ENCODE data around the gene DLEC1.
"Not testable (repeated sequence)": the region's sequence is repeated elsewhere in the genome, so short reads cannot be mapped to it uniquely, and the experiment has no call there.

DLEC1 gene

DNA sequence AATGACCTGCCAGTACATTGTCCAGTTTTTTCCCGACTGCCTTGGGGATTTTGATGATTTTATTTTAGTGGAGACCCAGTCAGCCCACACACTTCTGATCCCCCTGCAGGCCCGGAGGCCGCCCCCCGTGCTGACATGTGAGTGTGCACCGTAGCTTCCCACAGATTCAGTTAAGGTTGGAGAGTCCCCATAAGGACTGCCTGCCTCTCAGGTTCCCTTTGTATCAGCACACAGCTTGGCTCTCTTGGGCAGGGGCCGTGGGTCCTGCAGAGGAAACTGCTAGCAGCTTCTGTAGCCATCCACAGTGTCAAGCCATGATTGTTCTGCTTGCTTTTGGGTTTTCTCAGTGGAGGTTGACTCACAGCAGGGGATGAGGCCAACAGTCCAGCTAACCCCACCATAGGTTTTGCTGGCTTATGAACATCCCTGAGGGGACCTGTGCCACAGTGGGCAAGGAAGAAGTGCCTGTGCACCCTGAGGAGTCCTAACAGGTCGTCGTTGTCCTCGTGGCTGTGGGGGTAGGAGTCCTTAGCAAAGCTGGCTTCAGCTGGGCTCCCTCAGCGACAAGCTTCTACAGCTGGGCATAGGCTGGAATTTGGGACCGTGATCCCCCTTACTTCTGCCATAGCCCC lies 46.4 kb downstream of the DLEC1 start:
- DNase-seq = no peak

DNA sequence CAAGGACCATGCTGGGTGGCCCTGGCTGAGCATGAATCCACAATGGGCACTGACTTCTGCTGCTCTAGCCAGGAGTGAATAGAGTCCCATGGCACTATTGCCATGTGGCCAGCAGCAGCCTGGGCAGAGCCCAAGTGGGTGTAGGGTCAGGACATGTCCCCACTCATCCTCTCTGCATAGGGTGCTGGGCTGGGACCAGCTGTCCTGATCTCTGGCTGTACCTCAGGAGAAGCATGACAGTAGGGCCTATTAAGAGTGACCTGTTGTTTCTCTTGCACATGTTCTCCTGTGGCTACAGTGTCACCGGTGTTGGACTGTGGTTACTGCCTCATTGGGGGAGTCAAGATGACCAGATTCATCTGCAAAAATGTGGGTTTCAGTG lies 46.9 kb downstream of the DLEC1 start:
- DNase-seq = no peak

DNA sequence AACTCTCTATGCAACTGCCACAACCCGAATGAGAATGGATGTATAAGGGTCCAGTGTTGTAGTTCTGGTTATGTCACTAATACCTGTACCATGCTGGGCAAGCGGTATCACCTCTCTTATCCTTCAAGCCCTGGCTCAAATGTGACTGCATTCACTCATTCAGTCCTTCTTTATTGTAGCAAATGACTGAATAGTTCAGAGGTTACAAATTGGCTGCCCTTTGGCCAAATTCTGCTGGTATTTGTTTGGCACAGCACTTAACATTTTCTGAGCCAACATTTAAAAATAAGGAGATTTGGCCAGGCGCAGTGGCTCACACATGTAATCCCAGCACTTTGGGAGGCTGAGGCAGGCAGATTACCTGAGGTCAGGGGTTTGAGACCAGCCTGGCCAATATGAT lies 47.5 kb downstream of the DLEC1 start:
- DNase-seq = no peak

DNA sequence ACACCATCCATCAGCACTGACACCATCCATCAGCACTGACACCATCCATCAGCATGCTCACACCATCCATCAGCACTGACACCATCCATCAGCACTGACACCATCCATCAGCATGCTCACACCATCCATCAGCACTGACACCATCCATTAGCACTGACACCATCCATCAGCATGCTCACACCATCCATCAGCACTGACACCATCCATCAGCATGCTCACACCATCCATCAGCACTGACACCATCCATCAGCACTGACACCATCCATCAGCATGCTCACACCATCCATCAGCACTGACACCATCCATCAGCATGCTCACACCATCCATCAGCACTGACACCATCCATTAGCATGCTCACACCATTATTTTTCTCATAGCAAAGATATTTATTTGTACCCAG lies 48.3 kb downstream of the DLEC1 start:
- not testable (repeated sequence) for DNase-seq

DNA sequence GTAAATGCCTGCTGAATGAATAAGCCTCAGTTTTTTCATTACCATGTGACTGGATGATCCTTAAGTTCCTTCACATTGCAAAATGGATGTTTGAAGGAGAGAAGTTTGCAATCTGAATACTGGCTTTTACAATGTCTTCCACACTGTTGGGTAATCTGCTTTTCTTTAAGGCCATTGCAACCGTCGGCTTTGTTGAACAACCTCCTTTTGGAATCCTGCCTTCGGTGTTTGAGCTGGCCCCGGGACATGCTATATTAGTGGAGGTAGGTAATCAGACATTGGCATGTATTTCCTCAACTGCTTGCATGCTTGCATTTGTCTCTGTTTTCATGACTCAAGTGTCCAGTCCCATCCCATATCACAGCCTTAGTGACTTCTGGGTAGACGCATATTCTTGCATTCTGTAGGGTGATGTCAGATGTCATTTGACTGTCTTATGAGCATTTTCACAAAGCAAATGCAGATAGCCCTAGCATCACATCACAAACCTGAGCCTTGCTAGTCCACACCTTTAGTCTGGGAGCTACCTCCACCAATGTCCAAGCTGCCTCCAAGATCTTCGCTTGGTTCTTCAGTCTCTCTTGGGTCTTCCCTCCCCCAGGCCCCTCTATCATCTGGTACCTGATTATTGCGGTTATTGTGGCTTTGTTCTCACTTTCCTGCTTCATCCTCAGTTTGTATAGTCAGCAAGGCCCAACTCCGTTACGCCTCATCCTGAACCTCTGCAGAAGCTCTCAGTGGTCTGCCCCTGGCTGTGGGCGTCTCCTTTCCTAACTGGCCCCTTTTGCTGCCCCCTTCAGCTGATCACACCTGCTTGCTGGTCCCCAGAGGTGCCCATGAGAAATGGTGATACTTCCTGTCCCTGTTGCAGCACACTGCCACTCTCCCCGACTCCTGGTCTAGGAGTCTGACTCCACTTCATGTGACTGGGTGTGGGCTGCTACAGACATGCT lies 49.4 kb downstream of the DLEC1 start:
- DNase-seq = no peak

DNA sequence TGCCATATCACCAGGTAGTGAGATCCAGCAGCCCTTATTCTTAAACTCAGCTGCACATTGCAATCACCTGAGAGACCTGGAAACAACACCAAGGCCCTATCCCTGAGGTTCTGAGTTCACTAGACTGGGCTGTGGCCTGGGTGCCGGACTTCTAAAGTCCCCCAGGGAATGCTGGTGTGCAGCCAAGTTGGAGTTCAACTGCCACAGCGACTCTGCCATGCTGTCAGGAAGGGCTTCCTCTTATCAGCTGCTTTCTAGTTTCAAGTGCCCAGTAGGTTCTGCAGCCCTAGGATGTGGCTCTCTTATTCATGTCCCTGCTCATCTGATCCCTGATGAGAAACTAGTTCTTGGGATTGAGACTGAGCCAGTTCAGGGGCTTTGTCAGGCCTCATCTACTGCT lies 50.2 kb downstream of the DLEC1 start:
- no peak for DNase-seq

DNA sequence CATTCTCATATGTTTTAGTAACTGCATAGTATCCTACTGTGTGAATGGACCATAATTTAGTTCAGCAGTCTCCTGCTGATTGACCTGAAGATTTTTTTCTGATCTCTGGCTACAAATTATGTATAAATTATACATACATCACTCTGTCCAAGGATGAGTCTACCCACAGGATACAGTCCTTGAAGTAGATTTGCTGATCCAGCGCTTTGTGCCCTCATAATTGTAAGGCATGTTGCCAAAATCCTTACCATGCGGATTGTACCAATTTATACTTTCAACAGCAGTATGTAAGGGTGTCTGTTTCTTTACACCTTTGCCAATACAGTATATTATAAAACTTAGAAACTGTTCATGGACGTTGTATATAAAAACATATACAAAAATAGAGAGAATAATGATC lies 51.4 kb downstream of the DLEC1 start:
- no peak for DNase-seq

DNA sequence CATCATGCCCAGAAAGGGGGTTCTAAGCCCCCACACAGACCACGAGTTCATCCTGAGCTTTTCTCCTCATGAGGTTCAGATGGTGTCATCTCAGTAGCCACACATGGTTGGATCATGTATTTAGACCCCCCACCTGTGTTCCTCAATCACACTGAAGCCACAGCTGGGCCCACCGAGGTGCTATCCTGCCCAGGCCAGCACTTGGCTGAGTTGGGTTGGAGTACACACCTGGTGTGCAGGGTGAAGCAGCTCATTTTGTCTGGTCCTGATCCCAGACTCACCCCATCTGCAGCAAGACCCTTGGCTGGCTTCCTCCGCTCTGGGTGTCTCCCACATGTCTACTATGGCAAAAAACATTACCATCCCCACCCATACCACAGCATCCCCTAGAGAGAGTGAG lies 56.0 kb downstream of the DLEC1 start:
- DNase-seq = no peak

DNA sequence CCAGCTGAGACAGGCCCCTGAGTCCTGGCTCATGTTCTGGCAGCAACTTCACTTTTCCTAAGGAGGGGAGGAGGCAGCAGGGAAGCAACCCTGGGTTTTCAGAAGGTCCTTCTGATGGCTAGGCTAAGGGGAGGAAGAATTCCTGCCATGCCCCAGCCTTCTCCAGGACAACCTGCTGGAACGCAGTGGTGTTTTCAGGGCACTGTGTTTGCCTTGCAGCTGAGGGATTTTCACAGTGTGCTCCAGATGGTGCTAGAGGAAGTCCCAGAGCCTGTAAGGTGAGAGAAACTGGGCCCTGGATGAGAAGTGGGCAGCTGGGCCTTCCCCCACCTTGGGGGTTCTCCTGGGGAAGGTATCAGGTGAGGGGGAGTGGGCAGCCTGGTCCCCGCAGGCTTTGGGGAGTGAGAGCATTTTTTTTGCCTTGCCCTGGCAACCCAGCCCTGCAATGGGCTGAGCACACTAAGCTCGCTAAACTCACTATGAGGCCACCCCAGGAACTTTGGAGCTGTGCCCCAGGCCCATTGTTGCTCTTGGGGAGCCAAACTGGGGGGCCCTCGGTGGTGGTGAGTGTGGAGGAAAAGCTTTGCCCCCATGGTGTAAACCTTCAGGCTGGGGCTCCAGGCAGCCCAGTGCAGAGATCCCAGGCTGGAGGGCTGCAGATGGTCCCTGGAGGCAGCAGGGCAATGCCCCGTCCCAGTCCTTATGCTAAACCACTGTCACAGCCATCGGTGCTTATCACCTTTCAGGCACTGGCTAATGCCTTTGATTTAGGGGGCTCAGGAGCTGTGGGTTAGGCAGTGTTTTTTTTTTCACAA lies 56.9 kb downstream of the DLEC1 start:
- no peak for DNase-seq

DNA sequence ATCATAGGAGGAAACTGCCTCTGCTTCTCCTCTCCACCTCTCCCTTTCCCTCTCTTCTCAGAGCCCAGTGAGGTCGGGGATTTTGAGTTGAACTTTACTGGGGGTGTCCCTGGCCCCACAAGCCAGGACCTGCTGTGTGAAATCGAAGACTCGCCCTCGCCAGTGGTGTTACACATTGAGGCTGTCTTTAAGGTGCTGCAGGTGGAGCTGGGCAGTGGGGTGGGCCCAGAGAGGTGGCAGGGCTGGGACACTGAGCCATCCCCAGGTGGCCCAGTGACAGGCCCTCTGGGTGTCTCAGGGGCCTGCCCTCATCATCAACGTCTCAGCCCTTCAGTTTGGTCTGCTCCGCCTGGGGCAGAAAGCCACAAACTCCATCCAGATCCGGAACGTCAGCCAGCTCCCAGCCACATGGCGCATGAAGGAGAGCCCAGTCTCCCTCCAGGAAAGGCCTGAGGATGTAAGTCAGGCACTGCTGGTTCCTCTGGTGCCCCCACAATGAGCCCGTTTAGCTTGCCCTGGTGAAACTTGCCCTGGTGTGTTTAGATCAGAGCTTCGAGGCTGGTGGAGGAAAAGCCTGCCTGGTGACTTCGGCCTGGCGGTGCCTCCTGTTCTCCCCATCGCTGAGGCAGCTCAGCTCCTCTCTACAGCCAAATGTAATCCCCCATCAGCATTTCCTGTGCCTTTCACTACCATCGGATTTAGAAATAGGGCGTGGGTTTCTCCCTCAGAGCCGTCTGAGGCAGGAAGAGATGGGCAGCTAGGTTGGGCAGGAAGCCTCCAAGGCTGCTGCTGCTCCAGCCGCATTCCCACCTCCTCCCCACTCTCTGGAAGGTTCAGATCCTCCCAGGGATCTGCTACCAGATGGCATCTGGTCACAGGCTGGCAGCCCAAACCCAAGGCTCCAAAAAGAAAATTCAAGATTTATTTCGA lies 58.7 kb downstream of the DLEC1 start:
- DNase-seq = no peak

DNA sequence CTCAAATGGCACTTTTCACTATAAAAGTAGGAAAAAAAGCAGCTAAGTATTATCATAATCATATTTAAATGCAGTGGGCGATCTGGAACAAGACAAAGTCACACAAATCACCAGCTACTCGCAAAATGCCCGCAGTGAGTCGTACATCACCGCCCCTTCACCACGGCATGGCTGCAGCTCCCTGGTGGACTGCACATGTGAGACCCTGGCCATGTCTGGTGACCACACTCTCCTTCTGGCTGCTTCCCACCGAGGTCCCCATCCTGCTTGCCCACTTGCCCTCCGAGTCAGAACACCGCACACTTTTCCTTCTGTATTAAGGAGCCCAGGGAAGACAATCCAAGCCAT lies 59.3 kb downstream of the DLEC1 start:
- no peak for DNase-seq

DNA sequence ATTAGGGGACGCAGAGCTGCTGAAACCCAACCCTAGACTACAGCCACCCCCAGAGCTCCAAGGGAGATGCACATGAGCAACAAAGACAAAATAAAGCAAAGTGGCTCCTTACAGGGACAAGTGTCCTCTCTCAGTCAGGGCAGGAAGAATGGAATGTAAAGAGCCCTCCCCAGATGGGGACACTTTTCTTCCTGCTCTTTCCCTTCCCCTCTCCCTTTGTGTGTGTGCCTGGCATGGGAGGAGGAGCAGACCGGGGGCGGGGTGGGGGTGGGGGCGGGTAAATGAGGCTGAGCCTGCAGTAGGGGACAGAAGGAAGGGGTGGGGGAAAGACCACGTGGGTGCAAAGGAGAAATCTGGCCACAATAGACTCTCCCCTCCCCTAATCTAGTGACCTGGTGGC lies 60.5 kb downstream of the DLEC1 start:
- DNase-seq = no peak

DNA sequence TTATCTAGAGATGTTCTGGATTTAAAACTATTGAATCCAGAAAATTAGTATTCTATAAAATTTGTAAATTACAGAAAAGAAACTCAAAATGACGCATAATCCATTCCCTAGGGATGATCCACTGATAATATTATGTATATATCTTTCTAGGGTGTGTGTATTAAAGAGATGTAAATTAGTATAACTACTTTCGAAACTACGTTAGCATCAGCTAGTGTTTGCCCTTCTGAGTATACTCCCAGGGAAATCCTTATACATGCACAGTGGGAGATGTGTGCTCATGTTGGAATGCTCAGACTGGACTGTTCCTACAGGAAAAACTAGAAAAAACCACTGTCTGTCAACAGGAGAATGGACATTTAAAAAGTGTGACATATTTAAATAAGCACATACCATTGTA lies 61.5 kb downstream of the DLEC1 start:
- DNase-seq = no peak

DNA sequence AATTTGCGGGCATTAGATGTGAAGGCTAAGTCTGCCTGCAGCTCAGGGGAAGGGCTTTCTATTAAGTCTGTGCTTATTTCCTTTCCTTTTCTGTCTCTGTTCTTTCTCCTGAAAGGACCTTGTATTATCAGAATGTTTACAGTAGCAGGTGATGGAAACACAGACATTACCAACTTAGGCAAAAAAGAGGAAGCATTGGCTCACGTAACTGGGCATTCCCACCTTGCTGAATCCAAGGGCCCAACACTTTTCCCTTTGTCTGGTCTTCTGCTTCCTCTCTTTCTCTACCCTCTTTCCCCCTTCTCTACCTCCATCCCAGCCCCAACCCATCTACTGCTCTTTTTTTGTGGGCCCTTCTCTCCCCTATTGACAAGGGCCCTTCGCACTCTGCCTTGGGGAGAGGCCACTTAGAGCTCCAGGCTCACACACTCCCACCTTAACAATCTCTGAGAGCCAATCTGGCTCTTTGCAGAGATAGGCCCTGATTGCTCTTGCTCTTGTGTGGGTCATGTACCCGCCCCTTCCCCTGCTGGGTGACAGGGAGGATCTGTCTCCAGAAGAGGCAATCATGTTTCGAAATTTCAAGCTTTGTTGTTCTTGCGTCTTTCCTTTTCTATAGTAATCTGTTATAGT lies 62.9 kb downstream of the DLEC1 start:
- no peak for DNase-seq

DNA sequence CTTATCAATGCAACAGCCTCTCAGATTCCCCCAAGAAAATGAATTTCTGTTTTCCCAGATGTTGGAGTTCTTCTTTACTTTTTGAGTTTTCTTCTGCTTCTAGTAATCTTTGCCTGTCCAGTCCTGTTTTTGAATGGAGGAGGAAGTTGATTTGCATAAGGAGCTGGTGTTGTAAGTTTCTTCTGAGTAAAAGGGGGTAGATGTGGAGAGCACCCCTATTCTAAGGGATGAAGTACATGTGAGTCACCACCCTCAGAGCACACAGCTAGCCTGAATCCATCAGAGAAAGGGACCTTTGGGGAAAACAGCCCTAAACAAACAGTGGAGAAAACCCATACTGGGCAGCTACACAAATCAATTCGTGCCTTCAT lies 63.4 kb downstream of the DLEC1 start:
- no peak for DNase-seq

DNA sequence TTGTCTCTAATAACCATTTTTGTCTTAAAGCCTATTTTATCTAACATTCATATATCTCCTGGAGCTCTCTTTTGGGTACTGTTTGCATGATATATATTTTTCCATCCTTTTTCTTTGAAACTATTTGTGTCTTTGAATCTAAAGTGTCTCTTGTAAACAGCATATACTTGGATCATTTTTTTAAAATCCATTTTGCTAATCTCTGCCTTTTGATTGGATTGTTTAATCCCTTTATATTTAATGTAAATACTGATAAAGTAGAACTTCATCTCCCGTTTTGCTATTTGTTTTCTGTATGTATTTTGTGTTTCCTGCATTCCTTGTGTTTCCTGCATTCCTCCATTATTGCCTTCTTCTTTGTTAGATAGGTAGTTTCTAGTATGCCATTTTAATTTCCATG lies 66.5 kb downstream of the DLEC1 start:
- no peak for DNase-seq

DNA sequence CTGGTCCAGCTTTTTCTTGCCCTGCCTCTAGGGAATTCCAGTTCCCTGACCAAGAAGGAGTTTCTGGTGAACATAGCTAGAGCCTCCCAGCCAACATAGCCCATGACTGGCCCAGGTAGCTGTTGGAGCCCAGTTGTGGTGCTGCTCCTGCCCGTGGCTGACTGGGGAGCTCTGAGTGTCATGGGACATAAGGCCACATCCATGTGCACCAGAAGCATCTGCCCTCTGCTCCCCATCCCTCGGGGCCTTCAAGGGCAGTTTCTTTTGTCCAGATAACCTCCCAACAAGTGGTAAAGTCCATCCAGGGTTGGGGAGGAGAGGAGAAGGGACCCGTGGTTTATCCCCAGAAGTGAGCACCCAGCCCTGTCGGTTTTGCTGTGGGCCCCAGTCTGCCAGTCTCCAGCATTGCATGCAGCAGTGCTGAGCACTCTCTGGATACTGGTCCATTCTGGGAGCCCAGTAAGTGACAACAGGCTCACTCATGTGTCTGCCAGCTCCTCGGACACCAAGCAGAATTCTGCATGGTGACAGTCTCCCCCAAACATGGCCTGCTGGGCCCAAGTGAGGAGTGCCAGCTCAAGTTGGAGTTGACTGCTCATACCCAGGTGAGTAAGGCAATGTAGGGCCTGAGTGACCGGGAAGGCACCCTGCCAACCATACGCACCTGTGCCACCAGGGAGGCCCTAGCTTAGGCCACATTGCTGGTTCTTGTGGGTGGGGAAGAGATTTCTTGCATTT lies 69.1 kb downstream of the DLEC1 start:
- no peak for DNase-seq

DNA sequence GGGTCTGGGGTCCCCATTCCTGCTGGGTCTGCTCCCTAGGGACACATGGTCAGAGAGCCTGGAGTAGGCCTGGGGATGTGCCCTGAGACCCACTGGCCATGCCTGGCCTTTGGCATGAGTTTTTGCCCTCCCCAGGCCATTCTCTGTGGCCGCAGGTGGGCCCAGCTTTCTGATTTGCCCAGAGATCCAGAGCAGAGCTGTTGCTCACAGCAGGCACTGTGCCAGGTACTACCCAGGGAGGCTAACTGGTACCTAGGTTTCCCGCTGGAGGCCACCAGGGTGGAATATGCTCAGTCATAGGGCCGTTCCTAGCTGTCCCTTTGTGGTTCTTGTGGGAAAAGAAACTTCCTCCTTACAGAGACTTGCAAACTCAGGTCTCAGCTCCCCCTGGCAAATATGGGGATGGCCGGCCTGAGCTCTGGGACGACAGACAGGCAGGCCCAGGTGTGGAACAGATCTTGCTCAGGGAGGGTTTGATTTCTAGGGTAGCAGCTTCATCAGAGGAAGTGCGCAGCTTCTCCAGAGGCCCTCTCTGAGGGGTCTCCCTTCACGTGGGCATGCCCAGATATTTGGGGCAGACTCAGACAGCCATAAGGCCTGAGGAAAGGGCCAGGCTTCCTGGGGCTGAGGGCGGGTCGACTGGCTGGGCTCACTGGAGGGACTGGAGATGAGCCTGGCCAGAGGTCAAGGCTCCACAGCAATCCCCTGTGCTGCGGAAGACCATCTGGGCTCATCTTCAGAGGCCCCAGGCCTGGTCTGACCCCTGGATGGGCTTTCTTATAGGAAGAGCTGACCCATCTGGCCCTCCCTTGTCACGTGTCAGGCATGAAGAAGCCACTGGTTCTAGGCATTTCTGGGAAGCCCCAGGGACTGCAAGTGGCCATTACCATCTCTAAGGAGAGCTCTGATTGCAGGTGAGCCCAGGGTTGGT lies 69.9 kb downstream of the DLEC1 start:
- no peak for DNase-seq

DNA sequence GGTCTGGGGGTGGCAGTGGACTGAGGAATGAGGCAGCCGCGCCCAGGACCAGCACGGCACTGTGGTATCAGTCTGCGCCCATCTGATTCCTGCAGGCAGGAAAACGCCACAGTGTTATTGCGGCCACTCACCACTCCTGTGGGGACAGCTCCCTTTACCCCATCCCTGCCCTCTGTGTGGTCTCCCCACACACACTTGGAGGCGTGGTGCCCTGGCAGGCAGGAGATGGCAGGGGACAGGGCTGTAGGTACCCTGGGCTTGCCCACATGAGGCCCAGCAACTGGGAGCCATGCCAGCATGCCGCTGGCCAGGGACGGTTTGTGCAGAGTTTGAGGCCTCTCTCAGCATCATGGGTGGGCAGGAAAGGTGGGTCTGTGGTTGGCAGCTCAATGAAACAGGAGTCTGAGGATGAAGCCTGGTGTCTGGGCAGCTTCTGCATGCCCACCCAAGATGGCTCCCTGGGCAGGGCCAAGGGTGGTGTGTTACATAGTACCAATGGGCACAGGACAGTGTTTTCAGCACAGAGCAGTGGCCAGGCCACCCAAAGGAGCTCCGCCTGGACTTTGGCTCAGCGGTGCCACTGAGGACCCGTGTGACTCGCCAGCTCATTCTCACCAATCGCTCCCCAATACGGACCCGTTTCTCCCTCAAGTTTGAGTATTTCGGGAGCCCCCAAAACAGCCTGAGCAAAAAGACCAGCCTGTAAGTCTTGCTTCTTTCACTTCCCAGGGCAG lies 70.7 kb downstream of the DLEC1 start:
- DNase-seq = no peak

Measured in stimulated activated naive CD4-positive, alpha-beta T cell (primary cell).